Kidney epithelial cell (primary cell): ENCODE data around the gene EPN2. TPM values are rescaled to one million over a fixed set of nuclear protein-coding genes. Genes with fewer than 3 reads are reported as not detected.

Experiments used
- DNase-seq: peaks from one replicate; pipeline ENCODE4 v3.0.0-alpha.2; 2010; ENCODE audit warnings: low read depth
- H3K27me3 ChIP-seq: 2 replicates; pipeline ENCODE4 v1.6.0; 2011; ENCODE audit warnings: low read length; ENCODE audit not compliant: control insufficient read depth, insufficient read depth
- H3K36me3 ChIP-seq: 2 replicates; pipeline ENCODE4 v1.5.1; 2011; ENCODE audit warnings: low read length; ENCODE audit not compliant: control insufficient read depth, insufficient read depth
- H3K4me3 ChIP-seq: 2 replicates; pipeline ENCODE4 v1.5.1; 2011; ENCODE audit warnings: low read depth, mild to moderate bottlenecking, control low read depth, low read length
- CTCF ChIP-seq: IDR thresholded peaks from 2 replicates; pipeline ENCODE4 v1.5.1; 2011; ENCODE audit warnings: mild to moderate bottlenecking, moderate library complexity, low read length, control low read depth, inconsistent platforms; ENCODE audit not compliant: insufficient read depth, poor library complexity, severe bottlenecking
- total RNA-seq: library from RNA; depleted of rRNA; stranded (reverse); fragments of >200 nt; gene quantifications from 2 replicates; pipeline ENCODE4 v1.2.3, GENCODE V29; 2015

Gene EPN2
- total RNA-seq, 1 donor from 2014 or later = 13.7 TPM

- Histone ChIP-seq H3K4me3 (no peak overlapping the region), H3K27me3 (no peaks in the 10 kb centered on the region), H3K36me3 (no peaks in the 10 kb centered on the region)
- DNase-seq = no peak
- no peak for TF ChIP-seq CTCF
Observed at GRCh38 chr17:19298569-19299213, 61.5 kb downstream of the EPN2 start.

DNA sequence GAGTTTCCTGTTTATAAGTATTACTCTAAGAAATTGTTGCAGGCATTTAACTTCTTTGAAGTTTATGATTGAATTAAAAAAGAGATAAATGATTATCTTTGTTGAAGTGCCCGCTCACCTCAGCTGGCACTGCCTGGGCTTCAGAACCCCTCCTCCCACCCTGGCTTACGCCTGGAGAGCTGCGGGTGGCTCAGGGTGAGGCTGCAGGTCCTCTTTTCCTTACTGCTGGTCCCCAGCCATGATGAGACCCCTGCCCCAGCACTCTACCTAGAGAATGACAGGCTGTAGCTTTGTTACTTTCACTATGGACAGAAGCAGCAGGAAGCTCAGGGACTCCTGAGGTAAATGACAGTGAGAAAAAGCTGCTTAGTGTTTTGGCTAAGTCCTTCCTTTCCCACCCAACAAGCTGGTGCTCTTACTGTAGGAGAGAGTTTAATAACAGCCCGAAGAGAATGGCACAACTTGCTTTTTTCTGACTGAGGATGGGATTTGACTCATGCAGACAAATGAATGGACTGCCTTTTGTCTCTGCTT, 62.1 kb downstream of the EPN2 start:
- no peaks in the 10 kb centered on the region for H3K36me3 ChIP-seq

DNA sequence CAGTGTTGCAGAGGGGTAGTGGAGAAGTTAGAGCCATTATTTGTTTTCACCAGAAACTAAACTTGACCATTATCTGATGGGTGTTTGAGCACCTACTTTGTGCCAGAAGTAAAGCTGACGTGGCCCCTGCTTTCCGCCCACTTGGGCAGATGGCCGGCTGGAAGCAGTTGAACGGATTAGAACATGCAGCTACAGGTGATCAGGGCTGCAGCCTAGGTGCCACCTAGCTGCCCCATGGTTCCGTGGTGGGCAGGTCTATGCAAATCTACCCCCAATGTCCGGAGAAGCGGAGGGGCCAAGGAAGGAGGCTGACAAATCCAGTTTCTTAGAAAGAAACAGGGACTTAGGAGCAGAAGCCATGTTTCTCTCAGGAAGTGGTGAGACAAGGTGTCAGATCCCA, 62.7 kb downstream of the EPN2 start:
- no peak for DNase-seq
- TF ChIP-seq CTCF = no peak
- no peaks in the 10 kb centered on the region for H3K36me3 ChIP-seq
- H3K4me3 ChIP-seq = no peak overlapping the region
- H3K27me3 ChIP-seq = no peaks in the 10 kb centered on the region

More for the DNA sequence above, 62.1 kb downstream of the EPN2 start:
- no peak for DNase-seq
- Histone ChIP-seq H3K27me3 (no peaks in the 10 kb centered on the region), H3K4me3 (no peak overlapping the region)
- no peak for TF ChIP-seq CTCF

GRCh38 chr17:19301274-19301951, 64.2 kb downstream of the EPN2 start:
- Histone ChIP-seq H3K27me3 (no peaks in the 10 kb centered on the region), H3K4me3 (no peak overlapping the region), H3K36me3 (no peaks in the 10 kb centered on the region)
- no peak for TF ChIP-seq CTCF
- no peak for DNase-seq

DNA sequence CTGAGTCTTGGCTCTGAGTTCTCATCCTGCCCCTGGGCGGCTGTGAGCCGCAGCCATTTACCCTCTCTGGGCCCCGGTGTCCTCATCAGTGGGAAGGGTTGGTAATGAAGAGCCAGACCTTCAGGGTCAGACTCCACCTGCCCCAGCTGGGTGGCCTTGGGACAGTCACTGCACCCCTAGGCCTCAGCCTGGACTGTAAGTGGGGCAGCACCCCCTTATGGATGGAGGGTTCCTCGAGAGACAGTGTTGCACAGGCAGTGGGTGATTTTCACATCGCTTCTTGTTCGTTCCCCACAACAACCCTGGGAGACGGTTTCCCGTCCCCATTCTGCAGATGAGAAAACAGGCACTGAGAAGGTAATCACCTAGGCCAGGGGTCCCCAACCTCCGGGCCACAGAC, 64.8 kb downstream of the EPN2 start:
- DNase-seq = no peak
- no peaks in the 10 kb centered on the region for H3K36me3 ChIP-seq
- H3K4me3 ChIP-seq = no peak overlapping the region
- no peak for TF ChIP-seq CTCF
- no peaks in the 10 kb centered on the region for H3K27me3 ChIP-seq
